OCI-LY3 (cell line): Measurements from ENCODE around the gene RGS6.

Experiments
- H2AFZ ChIP-seq: fragments of 200-600, 300-600 bp; shearing (Covaris generic); 2 replicates; pipeline ENCODE4 v1.6.0; 2014; ENCODE audit warnings: antibody characterized with exemption, low read depth, low read length
- H3K27ac ChIP-seq: fragments of 200-600, 300-600 bp; sonication (generic); 2 replicates; pipeline ENCODE4 v1.5.1; 2014; ENCODE audit warnings: mild to moderate bottlenecking, low read length, moderate library complexity, mixed read lengths
- H3K27me3 ChIP-seq: fragments of 200-600, 300-600 bp; sonication (generic); 2 replicates; pipeline ENCODE4 v1.6.1; 2014; ENCODE audit warnings: low read depth, low read length, mixed read lengths
- H3K36me3 ChIP-seq: fragments of 200-600, 300-600 bp; sonication (generic); replicated peaks from 2 replicates; pipeline ENCODE3; 2014; ENCODE audit warnings: low read depth, low read length, mixed read lengths
- H3K4me1 ChIP-seq: fragments of 300-600, 200-600 bp; sonication (generic); 2 replicates; pipeline ENCODE4 v1.6.1; 2014; ENCODE audit warnings: low read length, mixed read lengths
- H3K4me2 ChIP-seq: fragments of 200-600, 300-600 bp; sonication (generic); 2 replicates; pipeline ENCODE4 v1.6.1; 2014; ENCODE audit warnings: low read length, mixed read lengths
- H3K4me3 ChIP-seq: fragments of 300-600, 200-600 bp; sonication (generic); 2 replicates; pipeline ENCODE4 v1.5.1; 2014; ENCODE audit warnings: antibody characterized with exemption, mild to moderate bottlenecking, low read length, moderate library complexity
- H3K79me2 ChIP-seq: fragments of 300-600, 200-600 bp; shearing (Covaris generic); 2 replicates; pipeline ENCODE4 v1.6.1; 2014; ENCODE audit warnings: mild to moderate bottlenecking, low read length, mixed read lengths
- H3K9ac ChIP-seq: fragments of 300-600, 200-600 bp; shearing (Covaris generic); 2 replicates; pipeline ENCODE4 v1.6.0; 2014; ENCODE audit warnings: mild to moderate bottlenecking, low read length, moderate library complexity
- H3K9me3 ChIP-seq: fragments of 200-600, 300-600 bp; shearing (Covaris generic); 2 replicates; pipeline ENCODE4 v1.6.1; 2014; ENCODE audit warnings: low read length, mixed read lengths; ENCODE audit not compliant: insufficient read depth
- H4K20me1 ChIP-seq: fragments of 200-600, 300-600 bp; sonication (generic); 2 replicates; pipeline ENCODE4 v1.6.1; 2016; ENCODE audit warnings: low read length, mixed read lengths; ENCODE audit not compliant: insufficient read depth
- CTCF ChIP-seq: fragments of 200-600, 300-600 bp; sonication (generic); IDR thresholded peaks from 2 replicates; pipeline ENCODE4 v1.5.1; 2014; ENCODE audit warnings: antibody characterized with exemption, low read length, low read depth
- EZH2phosphoT487 ChIP-seq: fragments of 200-600 bp; shearing (Covaris generic); IDR thresholded peaks from 2 replicates; pipeline ENCODE4 v1.6.1; 2018; ENCODE audit warnings: antibody characterized with exemption, mixed run types, low read depth

The RGS6 gene

DNA sequence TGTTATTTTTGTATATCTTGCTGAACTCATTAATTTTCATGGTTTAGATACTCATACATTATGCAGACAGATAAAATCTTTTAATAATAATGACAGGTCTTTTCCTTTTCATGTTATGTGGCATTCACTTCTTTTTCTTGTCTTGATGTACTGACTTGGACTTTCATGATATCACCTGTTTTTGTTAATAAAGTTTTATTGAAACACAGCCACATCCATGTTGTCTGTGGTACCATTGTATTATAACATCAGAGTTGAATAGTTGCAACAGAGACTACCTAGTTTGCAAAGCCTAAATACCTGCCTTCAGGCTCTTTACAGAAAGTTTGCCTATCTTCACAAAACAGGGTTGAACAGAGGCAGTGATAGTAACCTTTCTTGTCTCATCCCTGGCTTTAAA, 85.1 kb downstream of the RGS6 start:
- Histone ChIP-seq H3K4me3 (no peak overlapping the region), H3K4me1 (no peaks in the 10 kb centered on the region), H3K36me3 (no peaks in the 10 kb centered on the region), H3K27ac (no peak overlapping the region), H3K4me2 (no peak overlapping the region), H3K9me3 (no peaks in the 10 kb centered on the region), H2AFZ (no peak overlapping the region), H3K9ac (no peak overlapping the region), H3K79me2 (no peaks in the 10 kb centered on the region), H4K20me1 (no peaks in the 10 kb centered on the region), H3K27me3 (peaks cover 18% of the 10 kb centered on the region; the same call in 1 of the 2 replicates)
- TF ChIP-seq EZH2phosphoT487 (no peak), CTCF (no peak)

GRCh38 chr14:72023128-72024042, 91.2 kb downstream of the RGS6 start:
- H3K9ac ChIP-seq = no peak overlapping the region
- no peak overlapping the region for H2AFZ ChIP-seq
- H3K4me2 ChIP-seq = peak overlapping the region; percentile 60
- no peaks in the 10 kb centered on the region for H3K79me2 ChIP-seq
- H3K36me3 ChIP-seq = no peaks in the 10 kb centered on the region
- no peaks in the 10 kb centered on the region for H3K9me3 ChIP-seq
- H3K27me3 ChIP-seq = peaks cover 36% of the 10 kb centered on the region; the same call in 1 of the 2 replicates
- no peaks in the 10 kb centered on the region for H4K20me1 ChIP-seq
- no peak for TF ChIP-seq CTCF
- TF ChIP-seq EZH2phosphoT487 = no peak
- peaks cover 16% of the 10 kb centered on the region for H3K4me1 ChIP-seq
- no peak overlapping the region for H3K27ac ChIP-seq
- peak overlapping the region; percentile 22 for H3K4me3 ChIP-seq

- H3K4me3 ChIP-seq = peak overlapping the region; percentile 22
- H3K9me3 ChIP-seq = no peaks in the 10 kb centered on the region
- TF ChIP-seq EZH2phosphoT487 (no peak), CTCF (peak; percentile 84)
- H3K36me3 ChIP-seq = no peaks in the 10 kb centered on the region
- peak overlapping the region; percentile 60 for H3K4me2 ChIP-seq
- H3K27ac ChIP-seq = no peak overlapping the region
- H3K79me2 ChIP-seq = no peaks in the 10 kb centered on the region
- H3K27me3 ChIP-seq = peaks cover 42% of the 10 kb centered on the region; the same call in 1 of the 2 replicates
- no peak overlapping the region for H3K9ac ChIP-seq
- no peaks in the 10 kb centered on the region for H4K20me1 ChIP-seq
- H3K4me1 ChIP-seq = peaks cover 16% of the 10 kb centered on the region
- H2AFZ ChIP-seq = no peak overlapping the region
These were observed 91.8 kb downstream of the RGS6 start for GRCh38 chr14:72024043-72024407.

GRCh38 chr14:72024504-72024903, 92.3 kb downstream of the RGS6 start:
- no peaks in the 10 kb centered on the region for H3K9me3 ChIP-seq
- peaks cover 16% of the 10 kb centered on the region for H3K4me1 ChIP-seq
- no peak overlapping the region for H3K27ac ChIP-seq
- H3K36me3 ChIP-seq = no peaks in the 10 kb centered on the region
- peaks cover 44% of the 10 kb centered on the region; the same call in 1 of the 2 replicates for H3K27me3 ChIP-seq
- no peak overlapping the region for H3K4me3 ChIP-seq
- no peak overlapping the region for H3K9ac ChIP-seq
- H2AFZ ChIP-seq = no peak overlapping the region
- H4K20me1 ChIP-seq = no peaks in the 10 kb centered on the region
- TF ChIP-seq CTCF (no peak), EZH2phosphoT487 (no peak)
- no peaks in the 10 kb centered on the region for H3K79me2 ChIP-seq
- peak overlapping the region; percentile 60 for H3K4me2 ChIP-seq
